Skeletal muscle cell (primary cell): ENCODE measurements around the gene TLE6.
"Not testable (repeated sequence)": the region's sequence is repeated elsewhere in the genome, so short reads cannot be mapped to it uniquely, and the experiment has no call there.

ENCODE experiments used
- DNase-seq: peaks from one replicate; pipeline ENCODE4 v3.0.0-alpha.2; 2010; ENCODE audit warnings: low read depth
- H3K4me3 ChIP-seq: 2 replicates; pipeline ENCODE4 v1.5.1; 2011; ENCODE audit warnings: low read depth, mild to moderate bottlenecking, control low read depth, low read length, moderate library complexity

The TLE6 gene

DNA sequence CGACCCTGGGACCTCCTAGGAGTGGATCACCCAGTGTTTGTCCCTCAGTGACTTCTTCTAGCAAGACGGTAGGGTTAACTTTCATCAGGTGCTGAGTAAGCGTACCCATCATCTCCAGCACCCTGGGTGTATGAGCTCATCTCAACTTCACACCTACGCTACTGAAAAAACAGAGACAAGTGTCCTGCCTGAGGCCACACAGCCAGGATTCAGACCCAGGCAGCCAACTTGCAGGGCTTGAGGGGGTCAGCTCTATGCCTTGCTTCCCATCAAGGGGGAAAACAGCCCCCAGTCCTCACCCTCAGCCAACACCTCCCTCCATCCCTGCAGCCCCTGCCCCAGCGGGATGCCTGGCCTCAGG lies 47.1 kb downstream of the TLE6 start:
- no peak overlapping the region for H3K4me3 ChIP-seq
- no peak for DNase-seq

DNA sequence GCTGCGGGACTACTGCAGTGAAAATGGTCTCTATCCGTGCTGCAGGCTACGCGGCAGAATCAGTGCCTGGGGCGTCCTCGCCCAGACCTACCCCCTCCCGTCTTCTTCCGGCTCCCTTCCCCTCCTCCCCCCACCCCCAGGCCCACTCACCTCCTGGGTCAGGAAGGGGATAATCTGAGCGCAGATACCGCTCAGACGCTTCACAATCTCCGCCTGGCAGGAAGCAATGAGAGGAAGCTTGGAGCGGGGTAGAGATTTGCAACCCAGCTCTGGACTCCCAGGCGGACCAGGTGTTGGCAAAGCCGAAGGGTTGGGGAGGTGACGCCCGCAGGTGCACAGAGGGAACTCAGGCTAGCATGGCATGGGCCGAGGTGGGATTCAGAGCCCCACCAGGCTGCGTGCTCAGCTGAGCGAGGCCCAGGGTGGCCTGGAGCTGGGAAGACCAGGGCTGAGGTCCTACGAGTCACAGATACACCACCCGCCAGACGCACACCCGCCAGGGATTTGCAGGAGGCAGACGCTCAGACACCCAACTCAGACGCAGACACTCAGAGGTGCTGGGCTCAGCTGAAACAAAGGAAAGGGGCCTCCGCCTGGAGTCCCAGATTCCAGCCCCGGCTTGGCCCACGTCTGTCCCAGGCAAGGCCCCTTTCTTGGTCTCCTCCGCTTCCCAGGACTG lies 47.6 kb downstream of the TLE6 start:
- H3K4me3 ChIP-seq: no peak overlapping the region
- DNase-seq: no peak

DNA sequence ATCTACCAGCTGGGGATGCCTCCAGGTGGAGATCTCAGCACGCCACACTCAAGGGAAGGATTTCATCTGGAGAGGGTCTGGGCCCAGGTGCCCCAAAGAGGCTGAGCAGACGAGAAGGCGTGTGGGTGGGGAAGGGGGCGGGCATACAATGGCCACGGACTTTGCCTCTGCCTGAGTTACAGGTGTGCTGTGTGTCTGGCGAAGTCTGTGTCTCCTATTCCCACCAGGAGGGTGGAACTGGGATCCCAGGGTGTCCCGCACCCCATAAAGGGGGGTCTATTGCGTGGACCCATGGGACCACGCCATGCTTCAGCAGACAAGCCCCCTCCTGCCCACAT lies 48.2 kb downstream of the TLE6 start:
- no peak overlapping the region for H3K4me3 ChIP-seq
- no peak for DNase-seq

DNA sequence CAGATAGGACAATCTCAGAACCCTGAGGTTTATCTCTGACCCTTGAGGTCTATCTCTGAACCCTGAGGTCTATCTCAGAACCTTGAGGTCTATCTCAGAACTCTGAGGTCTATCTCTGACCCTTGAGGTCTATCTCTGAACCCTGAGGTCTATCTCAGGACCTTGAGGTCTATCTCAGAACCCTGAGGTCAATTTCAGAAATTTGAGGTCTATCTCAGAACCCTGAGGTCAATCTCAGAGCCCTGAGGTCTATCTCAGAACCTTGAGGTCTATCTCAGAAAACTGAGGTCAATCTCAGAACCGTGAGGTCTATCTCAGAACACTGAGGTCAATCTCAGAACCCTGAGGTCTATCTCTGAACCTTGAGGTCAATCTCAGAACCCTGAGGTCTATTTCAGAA lies 49.4 kb downstream of the TLE6 start:
- no peak overlapping the region for H3K4me3 ChIP-seq
- DNase-seq: no peak

DNA sequence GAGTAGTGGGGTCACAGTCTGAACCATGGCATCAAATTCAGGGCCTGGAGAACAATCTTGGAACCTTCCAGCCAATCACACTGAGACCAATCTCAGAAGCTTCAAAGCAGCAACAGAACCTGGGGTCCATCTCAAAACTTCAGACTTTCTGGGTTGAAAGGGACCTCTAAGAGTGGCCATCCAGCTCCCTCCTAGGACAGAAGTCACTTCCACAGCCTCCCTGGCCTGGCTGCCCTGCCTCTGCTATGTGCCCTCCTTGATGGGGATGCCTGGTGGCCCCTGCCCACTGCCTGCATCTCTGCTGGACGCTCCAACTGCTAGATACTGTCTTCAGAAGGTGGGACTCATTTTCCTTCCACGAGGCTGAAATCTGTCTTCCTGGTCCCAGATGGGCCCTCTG lies 49.9 kb downstream of the TLE6 start:
- no peak for DNase-seq
- H3K4me3 ChIP-seq: no peak overlapping the region

DNA sequence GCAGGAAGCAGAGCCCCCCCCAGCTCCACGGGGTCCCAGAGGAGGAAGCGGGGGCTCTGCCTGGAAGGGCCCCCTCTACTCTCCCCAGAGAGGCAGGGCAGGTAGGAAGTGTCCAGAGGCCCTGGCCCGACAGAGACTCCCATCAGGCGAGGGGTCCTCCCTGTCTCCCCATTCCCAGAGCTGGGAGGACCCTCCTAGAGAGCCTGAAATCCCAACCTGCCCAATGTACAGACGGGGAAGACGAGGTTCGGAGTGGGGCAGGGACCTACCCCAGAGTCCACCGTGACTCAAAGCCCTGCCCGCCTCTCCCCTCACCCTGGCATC lies 50.6 kb downstream of the TLE6 start:
- DNase-seq: no peak
- H3K4me3 ChIP-seq: no peak overlapping the region

DNA sequence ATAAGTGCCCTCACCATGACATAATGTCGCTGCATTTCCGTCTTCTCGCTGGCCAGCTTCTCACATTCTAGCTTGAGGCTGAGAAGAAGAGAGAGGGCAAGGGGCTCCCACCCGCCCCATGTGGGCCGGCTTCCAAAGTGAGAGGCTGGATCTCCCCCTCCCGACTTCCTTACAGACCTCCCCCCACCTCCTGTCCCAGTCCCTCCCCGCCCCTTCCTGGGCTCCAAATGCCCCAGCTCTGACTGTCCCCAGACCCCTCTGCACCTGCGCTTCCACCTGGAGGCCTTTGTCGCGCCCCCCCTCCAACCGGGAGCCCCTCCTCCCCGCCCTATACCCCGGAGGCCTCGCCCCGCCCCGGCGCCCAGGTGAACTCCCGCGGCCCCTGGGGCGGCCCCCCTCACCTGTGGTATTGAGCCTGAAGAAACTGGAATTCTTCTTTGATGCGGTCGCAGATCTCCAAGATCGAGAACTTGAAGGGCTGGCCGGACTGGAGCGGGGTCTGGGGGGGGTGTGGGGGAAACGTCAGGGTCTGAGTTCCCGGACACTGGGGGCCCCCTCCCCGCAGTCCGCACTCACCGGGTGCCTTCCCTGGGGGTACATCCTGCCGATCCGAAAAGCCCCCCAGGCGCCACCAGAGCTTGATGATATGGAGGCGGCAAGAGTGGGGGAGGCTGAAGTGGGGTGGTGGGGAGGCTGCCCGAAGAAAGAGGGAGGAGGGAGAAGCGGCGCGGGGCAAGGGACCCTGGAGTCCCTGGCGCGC lies 51.1 kb downstream of the TLE6 start:
- peak overlapping the region; percentile 38 for H3K4me3 ChIP-seq
- DNase-seq: no peak

DNA sequence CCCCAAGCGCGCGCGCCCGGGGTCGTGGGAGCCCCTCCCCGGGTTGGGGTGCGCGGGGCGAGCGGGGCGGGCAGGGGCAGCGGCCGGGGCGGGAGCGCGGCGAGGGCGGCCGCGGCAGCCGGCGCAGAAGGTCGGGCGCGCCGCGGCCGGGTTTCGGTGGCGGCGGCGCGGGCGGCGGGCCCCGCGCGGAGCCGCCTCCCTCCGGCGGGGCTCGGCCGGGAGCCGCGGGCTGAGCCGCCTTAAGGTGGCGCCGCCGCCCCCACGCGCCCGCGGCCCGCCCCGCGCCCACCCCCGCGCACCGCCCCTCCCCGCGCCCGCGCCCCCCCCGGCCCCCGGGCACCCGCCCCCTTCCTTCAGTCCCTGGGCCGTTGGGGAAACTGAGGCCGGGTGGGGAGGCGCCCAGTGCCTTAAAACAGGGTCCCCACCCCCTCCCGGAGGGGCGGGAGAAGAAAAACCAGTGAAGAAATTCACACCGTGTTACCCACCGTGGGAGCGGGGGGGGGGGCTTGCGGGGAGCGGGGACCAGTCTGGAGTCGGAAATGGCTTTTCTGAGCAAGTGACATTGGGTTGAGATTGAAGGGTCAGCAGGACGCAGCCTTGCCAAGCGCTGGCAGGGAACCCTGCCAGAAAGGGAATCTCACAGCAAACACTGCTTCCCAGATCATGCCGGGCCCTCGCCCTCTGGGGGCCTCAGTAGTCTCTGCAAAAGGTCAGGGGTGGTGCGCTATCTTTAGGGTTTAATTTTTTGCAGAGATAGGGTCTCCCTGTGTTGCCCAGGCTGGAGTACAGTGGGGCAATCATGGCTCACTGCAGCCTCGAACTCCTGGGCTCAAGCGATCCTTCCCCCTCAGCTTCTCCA lies 51.9 kb downstream of the TLE6 start, which contains the start of gene TLE2:
Gene TLE2 (minus strand): TSS at position 216 of the 859 bp plus-strand sequence. CDS start 376 bp downstream, outside the sequence.
- no peak for DNase-seq

DNA sequence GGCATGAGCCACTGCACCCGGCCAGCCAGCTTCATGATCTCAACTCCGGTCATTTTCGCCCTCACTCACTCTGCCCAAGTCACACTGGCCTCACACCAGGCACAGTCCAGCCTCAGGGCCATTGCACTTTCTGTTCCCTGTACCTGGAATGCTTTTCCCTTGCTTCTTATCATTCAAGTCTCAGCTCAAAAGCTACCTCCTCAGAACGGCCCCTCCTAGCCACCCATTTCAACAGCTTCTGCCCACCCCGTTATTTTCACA lies 54.2 kb downstream of the TLE6 start:
- no peak for DNase-seq
- no peak overlapping the region for H3K4me3 ChIP-seq

More for the DNA sequence above, 51.9 kb downstream of the TLE6 start, which contains the start of gene TLE2:
- peak within 1 kb of the TSS; percentile 38 for H3K4me3 ChIP-seq

DNA sequence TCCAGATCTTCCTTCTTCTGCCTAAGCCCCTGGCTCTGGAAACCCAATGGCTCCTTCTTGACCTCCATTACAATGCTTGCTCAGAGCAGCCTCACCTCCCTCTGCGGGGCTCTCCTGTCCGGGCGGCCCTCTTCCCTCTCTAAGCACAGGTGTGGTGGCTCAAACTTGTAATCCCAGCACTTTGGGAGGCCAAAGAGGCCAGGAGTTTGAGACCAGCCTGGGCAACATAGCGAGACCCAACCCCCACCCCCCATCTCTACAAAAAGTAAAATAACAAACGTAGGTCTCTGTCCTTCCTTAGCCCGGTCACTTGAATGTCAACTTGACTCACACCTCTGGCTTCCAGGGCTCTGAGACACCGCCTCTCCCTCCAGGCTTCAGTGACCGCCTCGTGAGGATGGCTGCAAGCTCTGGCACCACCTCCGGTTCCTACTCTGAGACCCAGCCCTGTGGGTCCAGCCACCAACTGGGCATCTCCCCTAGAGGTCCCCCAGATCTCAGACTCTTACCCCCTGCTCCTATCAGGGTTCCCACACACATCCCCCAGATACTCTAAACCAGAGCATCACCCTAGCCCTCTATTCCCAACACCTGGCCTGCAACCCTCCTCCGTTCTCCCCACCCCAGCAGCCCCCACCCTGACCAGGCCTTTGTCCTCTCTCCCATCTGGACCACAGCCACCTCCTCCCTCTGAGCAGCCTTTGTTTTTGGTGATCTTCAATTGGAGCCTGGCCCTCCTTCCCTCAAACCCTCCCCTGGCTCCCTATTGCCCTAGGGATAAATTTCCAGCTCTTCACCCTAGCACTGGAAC lies 56.4 kb downstream of the TLE6 start:
- H3K4me3 ChIP-seq: no peak overlapping the region
- DNase-seq: no peak

DNA sequence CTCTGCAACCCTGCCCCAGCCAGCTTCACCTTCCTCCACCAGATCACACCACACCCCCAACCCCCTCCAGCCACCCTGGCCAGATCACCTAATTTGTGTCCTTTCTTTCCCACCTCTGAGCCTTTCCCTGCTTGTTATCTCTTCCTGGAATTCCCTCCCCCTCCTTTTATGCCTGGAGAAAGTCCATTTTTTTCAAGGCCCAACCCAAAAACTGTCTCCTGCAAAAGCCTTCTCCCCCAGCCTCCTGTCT lies 57.0 kb downstream of the TLE6 start:
- H3K4me3 ChIP-seq: no peak overlapping the region
- DNase-seq: no peak

DNA sequence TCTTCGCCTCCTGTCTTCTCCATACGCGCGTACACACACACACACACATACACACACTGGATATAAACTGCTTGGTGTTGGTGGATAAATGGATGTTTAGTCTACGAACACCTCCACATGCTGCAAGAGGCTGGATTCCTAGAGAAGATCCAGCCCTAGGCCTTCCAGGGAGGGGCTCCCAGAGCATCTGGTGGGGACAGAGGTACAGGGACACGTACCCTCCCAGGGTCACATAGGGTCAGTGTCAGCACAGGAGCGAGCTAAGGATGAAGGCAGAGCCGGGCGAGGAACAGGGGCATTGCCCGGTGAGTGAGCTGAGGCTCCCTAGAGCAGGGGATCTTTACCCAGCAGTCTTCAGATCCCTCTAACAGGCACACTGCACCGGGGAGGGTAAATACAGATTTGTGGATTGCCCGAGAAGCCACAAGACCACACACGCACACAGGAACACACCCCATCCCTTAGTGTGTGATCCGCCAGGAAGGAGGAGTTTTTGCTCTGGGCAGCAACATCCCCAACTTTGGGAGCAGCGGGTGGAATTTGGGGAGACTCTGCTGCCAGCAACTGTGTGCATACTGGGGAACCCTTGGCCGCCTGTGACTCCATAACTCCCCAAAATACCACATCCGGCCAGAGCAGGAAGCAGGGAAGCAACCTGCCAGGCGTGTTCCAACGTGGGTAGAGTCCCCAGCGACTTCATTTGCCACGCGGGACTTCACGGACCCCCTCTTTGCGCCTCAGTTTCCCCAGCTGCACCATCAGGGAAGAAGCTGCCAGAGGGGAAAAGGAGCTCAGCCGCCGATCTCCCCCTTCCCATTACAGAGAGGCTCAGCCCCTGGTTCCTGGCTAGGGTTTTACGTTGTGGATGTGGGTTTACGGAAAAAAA lies 57.5 kb downstream of the TLE6 start:
- H3K4me3 ChIP-seq: peak overlapping the region; percentile 59
- peak; percentile 12 for DNase-seq

DNA sequence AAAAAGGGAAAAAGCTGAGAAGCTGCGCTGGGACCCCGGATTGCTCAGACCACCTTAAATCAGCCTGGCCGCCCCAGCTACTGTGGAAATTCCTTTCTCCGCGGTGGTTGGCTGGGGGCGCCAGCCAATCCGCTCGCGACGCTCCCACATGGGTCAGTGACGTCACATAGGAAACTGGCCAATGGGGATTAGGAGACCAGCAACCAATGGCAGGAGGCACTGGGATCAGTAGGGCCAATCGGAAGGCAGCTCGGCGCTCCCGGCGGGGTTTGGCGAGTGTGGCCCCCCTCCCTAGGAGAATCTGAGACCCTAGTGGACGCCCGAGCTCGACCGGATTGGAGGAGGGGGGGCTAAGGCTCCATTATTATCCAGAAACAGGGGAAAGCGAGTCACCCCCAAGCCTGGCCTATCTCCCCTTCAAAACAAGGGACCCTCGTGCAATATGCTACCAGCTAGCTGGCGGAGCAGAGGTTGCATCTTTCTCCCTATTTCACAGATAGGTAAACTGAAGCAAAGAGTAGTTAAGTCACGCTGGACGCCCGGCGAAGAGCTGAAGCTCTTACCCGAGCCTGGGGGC lies 58.3 kb downstream of the TLE6 start:
- peak; percentile 98 for DNase-seq
- peak overlapping the region; percentile 59 for H3K4me3 ChIP-seq

DNA sequence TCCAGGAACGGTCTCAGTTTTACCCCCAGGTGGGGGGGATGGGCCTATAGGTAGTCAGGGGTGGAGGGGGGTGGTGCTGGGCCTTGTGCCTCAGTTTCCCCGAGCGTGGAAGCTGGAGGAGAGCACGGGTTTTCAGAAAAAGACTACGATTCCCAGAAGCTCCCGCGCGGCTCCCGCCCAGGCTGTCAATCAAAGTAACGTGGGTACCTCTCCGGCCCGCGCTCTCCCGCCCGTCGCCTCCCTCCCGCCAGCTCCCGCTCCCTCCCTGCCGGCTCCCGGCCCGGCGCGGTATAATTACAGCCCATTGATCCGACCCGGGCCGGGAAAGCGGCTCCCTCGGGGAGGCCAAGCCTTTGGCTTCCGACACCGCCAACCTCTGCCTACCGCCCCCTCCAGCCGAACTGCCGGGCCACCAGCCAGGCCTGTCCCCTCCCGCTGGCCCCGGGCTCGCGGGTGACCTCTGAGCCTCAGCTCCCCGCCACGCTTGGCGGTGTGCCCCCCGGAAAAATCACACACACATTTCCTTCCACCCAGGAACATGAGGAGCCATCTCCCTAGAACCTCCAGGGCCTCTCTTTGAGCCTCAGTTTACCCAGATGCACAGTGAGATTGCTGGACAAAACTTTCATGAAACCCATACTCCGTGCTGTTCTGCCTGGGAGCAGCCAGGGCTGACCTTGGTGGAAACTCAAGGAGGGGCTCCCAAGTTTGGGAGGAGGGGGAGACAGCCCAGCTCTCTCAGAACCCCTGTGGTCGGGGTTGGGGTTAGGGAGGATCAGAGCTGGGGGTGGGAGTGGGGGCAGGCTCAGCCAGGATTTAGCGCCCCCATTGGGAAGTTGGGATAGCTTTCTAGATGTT lies 59.0 kb downstream of the TLE6 start:
- peak overlapping the region; percentile 59 for H3K4me3 ChIP-seq
- DNase-seq: peak; percentile 67

DNA sequence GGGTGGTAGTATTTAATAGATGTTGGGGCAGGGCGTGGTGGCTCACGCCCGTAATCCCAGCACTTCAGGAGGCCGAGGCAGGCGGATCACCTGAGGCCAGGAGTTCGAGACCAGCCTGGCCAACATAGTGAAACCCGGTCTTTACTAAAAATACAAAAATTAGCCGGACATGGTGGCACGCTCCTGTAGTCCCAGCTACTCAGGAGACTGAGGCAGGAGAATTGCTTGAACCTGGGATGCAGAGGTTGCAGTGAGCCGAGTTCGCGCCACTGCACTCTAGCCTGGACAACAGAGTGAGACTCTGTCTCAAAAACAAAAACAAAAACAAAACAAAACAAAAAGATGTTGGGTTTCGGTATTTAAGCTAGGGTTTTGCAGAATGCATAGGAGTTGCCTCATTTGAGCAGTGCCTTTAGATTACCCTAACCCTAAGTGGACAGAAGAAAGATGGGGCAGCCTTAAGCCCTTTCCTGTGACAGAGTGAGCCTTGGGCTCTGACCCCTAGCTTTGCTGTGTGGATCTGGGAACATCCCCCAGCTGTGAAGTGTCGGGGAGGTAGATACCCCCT lies 59.7 kb downstream of the TLE6 start:
- not testable (repeated sequence) for DNase-seq, H3K4me3 ChIP-seq

DNA sequence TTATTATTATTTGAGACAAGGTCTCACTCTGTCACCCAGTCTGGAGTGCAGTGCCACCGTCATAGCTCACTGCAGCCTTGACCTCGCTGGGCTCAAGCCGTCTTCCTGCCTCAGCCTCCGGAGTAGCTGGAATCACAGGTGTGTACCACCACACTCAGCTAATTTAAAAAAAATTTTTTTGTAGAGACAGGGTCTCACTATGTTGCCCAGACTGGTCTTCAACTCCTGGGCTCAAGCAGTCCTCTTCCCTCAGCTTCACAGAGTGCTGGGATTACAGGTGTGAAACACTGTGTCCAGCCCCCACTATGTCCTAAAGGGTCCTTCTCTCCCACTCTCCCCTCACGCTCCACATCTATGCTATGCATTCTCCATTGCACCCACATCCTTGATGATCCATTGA lies 60.9 kb downstream of the TLE6 start:
- DNase-seq: no peak
- H3K4me3 ChIP-seq: no peak overlapping the region

DNA sequence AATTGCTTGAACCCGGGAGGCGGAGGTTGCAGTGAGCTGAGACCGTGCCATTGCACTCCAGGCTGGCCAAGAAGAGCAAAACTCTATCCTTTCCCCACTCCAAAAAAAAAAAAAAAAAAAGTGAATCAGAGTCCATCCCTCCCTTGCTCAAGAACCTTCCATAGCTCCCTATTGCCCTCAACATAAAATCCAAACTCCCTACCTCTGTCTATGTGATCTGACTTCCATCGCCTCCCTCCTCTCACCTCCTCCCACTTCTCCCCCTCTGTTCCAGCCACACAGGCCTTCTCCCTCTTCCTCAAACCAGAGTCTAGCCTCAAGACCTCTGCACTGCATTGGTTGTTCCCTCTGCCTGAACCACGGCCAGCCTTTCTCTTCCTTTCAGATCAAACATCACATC lies 61.8 kb downstream of the TLE6 start:
- no peak for DNase-seq
- no peak overlapping the region for H3K4me3 ChIP-seq

DNA sequence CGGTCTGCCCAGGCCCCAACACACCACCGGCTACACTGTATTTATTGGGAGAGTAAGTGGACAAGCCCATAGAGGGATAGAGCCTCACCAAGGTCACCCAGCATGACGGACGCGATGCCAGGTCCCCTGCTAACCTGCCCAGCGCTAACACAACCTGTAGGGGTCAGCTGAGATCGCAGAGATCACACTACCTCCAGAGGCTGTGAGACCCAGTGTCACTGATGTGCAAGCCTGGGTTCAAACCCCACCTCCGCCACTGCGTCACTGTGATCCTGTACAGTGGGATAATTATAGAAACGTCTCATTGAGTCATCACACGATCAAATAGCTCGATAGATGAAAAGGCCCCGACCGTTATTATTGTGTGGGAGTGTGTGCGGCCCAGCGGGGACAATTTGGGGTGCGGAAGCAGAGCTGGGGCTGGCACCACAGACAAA lies 62.3 kb downstream of the TLE6 start:
- DNase-seq: no peak
- no peak overlapping the region for H3K4me3 ChIP-seq
